Vagina (tissue), 2 donors: ENCODE measurements around the gene SPDYC.

Source experiments
- POLR2AphosphoS5 ChIP-seq, 2 donors: sonication (generic); formaldehyde crosslinking; IDR thresholded peaks; one replicate each; pipeline ENCODE4 v1.9.0; 2017; ENCODE audit warnings: antibody characterized with exemption in 2 of 2, mild to moderate bottlenecking in 2 of 2, low read depth in 1 of 2; ENCODE audit not compliant: insufficient read depth in 1 of 2
- TF ChIP-seq, protein P1 (sequence below), 3 experiments: fragments of 450-650 bp in 2 of 3; fragments of 200-600 bp in 1 of 3; sonication (generic) in 1 of 3; IDR thresholded peaks; one replicate each; pipeline ENCODE4 v1.5.1; 2017 to 2019; ENCODE audit warnings: antibody characterized with exemption in 3 of 3, mild to moderate bottlenecking in 2 of 3, moderate library complexity in 2 of 3

GRCh38 chr11:65215441-65216076 lies 45.5 kb downstream of the SPDYC start:
- TF ChIP-seq, protein P1, sequence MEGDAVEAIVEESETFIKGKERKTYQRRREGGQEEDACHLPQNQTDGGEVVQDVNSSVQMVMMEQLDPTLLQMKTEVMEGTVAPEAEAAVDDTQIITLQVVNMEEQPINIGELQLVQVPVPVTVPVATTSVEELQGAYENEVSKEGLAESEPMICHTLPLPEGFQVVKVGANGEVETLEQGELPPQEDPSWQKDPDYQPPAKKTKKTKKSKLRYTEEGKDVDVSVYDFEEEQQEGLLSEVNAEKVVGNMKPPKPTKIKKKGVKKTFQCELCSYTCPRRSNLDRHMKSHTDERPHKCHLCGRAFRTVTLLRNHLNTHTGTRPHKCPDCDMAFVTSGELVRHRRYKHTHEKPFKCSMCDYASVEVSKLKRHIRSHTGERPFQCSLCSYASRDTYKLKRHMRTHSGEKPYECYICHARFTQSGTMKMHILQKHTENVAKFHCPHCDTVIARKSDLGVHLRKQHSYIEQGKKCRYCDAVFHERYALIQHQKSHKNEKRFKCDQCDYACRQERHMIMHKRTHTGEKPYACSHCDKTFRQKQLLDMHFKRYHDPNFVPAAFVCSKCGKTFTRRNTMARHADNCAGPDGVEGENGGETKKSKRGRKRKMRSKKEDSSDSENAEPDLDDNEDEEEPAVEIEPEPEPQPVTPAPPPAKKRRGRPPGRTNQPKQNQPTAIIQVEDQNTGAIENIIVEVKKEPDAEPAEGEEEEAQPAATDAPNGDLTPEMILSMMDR (IDR thresholded peaks at IDR 0.05) = no peak
- TF ChIP-seq POLR2AphosphoS5 (IDR thresholded peaks at IDR 0.05; ENCODE audit: insufficient read depth in 1 of 2, low read depth in 1 of 2) = no peak
